ENCODE results near the gene WDR83. TPM values are rescaled to one million over a fixed set of nuclear protein-coding genes. Genes with fewer than 3 reads are reported as not detected.
"Not testable (repeated sequence)": the region's sequence is repeated elsewhere in the genome, so short reads cannot be mapped to it uniquely, and the experiment has no call there.

WDR83 gene, protein sequence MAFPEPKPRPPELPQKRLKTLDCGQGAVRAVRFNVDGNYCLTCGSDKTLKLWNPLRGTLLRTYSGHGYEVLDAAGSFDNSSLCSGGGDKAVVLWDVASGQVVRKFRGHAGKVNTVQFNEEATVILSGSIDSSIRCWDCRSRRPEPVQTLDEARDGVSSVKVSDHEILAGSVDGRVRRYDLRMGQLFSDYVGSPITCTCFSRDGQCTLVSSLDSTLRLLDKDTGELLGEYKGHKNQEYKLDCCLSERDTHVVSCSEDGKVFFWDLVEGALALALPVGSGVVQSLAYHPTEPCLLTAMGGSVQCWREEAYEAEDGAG
- total RNA-seq (2014; rRNA removed): 9.1 and 10.0 TPM in 2 replicates
- 11.3 TPM for polyA plus RNA-seq (2012)

DNA sequence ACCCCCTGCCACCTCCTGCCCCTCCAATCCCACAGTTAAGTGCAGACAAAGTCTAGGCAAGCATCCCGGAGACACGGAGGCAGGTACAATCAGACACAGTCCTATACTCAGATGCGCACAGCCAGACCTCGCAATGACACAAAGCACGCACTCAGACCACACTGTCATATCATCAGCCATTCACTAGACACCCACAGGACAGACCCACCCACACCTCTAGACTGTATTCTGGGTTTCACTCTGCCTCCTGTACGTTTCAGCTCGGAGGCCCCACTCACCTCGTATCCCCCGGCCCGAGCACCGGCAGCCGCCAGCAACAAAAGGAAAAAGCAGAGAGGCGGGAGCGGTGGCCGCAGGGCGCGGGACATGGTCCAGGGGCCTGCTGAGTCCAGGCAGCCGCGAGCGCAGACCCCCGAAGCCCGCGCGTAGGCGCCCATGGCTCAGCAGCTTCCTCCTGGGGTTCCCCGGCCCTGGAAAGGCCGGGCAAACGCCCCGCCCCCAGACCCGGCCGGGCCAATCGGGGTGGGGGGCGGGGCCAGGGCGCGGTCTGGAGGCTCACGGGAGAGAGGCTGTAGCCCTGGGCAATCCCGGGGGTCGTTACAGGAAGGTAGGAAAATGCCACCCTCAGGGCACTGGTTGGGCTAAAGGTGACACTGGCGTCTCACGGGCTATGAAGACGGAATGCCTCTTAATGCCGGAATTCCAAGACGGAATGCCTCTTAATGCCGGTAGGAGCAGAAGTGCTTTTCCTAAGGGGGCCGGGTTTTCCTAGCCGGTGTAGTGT lies at the start of gene WDR83, which contains the start of gene MAN2B1:
TSS of gene WDR83 (plus strand) at position 543 of the 784 bp plus-strand sequence. CDS start 2,984 bp downstream, outside the sequence.
TSS of gene MAN2B1 (minus strand) at position 478 of the 784 bp plus-strand sequence. CDS start at position 437, 41 bp downstream.
- peak; percentile 58 for DNase-seq (ENCODE audit: low read depth)

DNA sequence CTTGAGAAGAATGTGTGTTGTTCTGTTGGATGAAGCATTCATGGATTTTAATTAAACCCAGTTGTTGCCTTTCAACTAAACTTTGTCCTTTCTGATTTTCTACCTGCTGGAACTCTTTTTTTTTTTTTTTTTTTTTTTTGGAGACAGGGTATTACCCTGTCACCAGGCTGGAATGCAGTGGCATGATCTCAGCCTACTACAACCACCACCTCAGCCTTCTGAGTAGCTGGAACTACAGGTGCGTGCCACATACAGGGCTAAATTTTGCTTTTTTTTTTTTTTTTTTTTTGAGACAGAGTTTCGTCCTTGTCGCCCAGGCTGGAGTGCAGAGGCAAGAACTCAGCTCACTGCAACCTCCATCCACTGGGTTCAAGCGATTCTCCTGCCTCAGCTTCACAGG lies 49.0 kb upstream of the WDR83 start:
- DNase-seq (ENCODE audit: low read depth): no peak

DNA sequence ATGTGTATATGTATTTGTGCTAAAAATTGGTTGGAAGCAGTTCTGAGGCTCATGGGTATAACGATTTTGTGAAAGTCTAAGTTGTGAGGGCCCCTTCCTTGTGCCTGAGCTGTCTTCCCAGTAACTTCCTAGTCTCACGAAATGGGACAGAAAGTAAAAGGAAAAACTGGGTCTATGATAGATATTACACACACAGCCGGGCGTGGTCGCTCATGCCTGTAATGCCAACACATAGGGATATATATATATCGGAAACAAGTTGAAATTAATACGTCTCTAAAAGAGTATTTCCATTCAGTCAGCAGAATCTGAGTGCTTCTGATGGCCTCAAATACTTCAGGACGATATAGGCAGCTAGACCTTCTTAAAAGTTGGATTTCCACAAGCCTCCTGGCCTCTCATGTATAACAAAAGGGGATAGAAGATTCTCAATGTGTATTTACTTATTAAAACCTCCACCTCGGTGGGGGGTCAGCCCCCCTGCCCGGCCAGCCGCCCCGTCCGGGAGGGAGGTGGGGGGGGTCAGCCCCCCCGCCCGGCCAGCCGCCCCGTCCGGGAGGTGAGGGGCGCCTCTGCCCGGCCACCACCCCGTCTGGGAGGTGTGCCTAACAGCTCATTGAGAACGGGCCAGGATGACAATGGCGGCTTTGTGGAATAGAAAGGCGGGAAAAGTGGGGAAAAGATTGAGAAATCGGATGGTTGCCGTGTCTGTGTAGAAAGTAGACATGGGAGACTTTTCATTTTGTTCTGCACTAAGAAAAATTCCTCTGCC lies 45.2 kb upstream of the WDR83 start:
- DNase-seq (ENCODE audit: low read depth): not testable (repeated sequence)

DNA sequence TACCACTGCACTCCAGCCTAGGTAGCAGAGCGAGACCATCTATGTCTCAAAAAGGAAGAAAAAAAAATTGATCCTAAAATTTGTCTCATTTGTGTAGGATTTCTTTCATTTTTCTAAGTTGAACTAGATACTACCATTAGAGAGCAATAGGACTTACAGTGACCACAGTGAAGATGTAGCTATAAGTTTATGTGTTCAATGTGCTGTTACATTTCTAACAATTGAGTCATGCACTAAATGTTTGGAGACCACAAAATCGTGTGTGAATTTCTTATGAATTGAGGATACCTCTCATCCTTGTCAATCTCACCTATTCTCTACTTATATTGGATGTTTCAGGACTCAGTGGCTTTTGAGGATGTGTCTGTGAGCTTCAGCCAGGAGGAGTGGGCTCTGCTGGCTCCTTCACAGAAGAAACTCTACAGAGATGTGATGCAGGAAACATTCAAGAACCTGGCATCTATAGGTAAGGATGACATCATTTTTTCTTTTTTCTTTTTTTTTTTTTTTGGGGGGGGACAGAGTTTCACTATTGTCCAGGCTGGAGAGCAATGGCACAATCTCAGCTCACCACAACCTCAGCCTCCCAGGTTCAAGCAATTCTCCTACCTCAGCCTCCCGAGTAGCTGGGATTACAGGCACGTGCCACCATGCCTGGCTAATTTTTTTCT lies 43.1 kb upstream of the WDR83 start:
- no peak for DNase-seq (ENCODE audit: low read depth)

DNA sequence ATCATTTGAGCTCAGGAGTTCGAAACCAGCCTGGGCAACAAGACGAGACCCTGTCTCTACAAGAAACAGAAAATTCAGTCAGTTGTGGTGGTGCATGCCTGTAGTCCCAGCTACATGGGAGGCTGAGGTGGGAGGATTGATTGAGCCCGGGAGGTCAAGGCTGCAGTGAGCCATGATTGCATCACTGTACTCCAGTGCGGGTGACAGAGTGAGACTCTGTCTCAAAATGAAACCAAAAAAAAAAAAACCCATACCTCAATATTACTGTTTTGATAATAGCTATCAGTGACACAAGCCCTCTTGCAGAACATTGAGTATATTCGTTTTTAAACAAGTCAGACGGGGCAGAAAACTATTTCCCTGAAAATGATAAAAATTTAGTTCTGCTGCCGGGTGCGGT lies 39.6 kb upstream of the WDR83 start:
- no peak for DNase-seq (ENCODE audit: low read depth)

DNA sequence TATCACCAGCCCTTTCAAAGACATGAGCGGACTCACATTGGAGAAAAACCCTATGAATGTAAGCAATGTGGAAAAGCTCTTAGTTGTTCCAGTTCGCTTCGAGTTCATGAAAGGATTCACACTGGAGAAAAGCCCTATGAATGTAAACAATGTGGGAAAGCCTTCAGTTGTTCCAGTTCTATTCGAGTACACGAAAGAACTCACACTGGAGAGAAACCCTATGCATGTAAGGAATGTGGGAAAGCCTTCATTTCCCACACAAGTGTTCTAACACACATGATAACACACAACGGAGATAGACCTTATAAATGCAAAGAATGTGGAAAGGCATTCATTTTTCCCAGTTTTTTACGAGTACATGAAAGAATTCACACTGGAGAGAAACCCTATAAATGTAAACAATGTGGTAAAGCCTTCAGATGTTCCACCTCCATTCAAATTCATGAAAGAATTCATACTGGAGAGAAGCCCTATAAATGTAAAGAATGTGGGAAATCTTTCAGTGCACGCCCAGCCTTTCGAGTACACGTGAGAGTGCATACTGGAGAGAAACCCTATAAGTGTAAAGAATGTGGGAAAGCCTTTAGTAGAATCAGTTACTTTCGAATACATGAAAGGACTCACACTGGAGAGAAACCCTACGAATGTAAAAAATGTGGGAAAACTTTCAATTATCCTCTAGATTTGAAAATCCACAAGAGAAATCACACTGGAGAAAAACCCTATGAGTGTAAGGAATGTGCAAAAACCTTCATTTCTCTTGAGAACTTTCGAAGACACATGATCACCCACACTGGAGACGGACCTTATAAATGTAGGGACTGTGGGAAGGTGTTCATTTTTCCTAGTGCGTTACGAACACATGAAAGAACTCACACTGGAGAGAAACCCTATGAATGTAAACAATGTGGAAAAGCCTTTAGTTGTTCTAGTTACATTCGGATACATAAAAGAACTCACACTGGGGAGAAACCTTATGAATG lies 38.3 kb upstream of the WDR83 start:
- DNase-seq (ENCODE audit: low read depth): peak; percentile 32

DNA sequence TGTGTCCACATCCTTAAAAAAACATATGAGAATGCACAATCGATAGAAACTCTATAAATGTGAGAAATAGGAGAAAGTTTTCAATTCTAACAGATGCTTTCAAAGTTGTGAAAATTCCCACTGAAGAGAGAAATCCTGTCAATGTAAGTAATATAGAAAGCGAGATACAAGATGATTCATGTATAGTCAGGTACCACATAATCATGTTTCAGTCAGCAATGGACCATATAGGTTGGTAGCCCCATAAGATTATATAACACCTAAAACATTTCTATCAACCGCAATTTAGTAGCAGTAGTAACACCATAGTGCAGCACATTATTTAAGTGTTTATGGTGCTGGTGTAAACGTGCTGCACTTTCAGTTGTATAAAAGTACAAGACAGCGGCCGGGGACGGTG lies 37.4 kb upstream of the WDR83 start:
- DNase-seq (ENCODE audit: low read depth): no peak

DNA sequence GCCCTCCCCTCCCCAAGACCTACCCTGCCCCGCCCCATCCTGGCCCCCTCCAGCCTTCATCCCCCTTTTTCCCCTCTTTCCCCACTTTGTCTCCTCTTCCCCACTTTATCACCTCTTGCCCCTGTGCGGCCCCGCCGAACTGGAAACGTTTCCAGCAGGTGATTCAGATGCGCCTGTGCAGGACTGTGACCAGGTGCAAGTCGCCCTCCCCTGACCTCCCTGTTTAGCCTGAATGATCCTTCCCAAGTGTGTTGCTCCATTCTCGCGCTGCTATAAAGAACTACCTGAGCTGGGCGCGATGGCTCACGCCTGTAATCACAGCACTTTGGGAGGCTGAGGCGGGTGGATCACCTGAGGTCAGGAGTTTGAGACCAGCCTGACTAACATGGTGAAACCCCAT lies 30.0 kb upstream of the WDR83 start:
- DNase-seq (ENCODE audit: low read depth): no peak

DNA sequence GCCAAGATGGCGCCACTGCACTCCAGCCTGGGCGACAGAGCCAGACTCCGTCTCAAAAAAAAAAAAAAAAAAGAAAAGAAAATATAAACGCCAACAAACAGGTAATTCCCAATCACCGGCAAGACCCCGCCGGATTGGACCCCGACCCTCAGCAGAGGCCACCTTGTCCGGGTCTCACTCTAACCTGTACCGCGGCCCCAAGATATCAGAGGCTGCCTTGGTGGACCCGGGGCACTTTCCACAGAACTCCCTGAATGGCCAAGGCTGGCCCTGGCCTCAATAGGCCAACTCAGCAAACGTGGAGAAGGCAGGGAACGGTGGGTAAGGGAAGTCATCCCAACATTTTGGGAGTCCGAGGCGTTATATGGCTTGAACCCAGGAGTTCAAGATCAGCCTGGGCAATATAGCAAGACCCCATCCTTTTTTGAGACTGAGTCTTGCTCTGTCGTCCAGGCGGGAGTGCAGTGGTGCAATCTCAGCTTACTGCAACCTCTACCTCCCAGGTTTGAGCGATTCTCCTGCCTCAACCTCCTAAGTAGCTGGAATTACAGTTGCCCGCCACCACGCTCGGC lies 27.9 kb upstream of the WDR83 start:
- no peak for DNase-seq (ENCODE audit: low read depth)

DNA sequence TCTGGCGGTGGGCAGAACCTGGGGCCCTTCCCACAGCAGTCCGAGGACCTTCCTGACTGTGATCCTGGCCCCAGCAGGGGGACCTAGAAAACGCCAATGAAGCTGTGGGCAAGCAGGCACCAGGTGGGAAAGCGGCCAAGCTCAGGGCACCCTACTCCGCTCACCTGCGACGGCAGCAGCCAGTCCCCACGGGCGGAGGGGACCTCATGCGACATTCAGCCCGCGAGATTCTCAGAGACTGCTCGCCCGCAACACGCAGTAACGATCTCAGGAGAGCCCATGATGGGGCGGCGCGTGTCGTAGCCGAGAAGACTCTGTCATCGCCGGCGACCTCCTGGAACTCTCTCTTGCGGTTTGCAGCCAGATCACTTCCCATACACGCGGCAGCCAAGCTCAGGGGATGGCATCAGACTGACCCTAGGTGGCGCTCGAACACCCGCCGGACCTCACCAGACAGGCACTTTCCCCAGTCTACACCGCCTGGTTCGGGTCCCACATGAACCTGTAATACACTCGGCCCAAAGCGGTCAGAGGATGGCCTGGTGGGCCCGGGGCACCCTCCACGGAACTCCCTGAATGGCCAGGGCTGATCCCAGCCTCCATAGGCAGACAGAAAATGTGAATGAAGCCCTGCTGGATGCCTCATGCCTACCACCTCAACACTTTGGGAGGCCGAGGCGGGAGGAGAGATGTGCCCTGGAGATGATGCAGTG lies 26.6 kb upstream of the WDR83 start:
- DNase-seq (ENCODE audit: low read depth): peak; percentile 60

DNA sequence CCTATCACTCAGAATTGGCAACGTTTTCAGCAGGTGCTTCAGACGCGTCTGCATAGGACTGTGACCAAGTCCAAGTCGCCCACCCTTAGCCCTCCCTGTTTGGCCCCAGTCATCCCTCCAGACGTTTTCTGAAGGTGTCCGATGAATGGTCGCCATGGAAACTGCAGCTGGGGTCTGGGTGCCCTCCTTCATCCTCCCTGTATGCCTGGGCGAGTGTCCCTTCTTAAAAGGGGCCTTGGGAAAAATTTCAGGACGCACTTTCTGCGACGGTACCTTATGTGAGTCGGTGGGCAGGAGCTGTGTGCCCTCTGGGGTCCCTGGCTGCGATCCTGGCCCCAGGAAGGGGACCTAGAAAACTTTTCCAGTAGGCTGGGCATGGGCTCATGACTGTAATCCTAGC lies 25.2 kb upstream of the WDR83 start:
- no peak for DNase-seq (ENCODE audit: low read depth)

DNA sequence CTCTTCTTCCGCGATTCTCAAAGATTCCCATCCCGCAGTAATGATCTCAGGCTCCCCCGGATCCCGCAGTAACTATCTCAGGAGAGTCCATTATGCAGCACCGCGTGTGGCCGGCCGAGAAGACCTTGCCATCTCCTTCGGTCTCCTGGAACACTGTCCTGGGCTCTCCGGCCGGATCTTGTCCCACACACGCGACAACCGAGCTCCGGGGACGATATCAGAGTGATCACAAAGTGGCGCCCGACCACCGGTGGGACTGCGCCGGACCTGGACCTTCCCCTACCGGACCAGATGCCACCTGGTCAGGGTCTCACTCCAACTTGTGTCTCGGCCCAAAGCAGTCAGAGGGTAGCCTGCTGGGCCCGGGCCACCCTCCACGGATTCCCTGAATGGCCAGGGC lies 24.1 kb upstream of the WDR83 start:
- DNase-seq (ENCODE audit: low read depth): no peak

DNA sequence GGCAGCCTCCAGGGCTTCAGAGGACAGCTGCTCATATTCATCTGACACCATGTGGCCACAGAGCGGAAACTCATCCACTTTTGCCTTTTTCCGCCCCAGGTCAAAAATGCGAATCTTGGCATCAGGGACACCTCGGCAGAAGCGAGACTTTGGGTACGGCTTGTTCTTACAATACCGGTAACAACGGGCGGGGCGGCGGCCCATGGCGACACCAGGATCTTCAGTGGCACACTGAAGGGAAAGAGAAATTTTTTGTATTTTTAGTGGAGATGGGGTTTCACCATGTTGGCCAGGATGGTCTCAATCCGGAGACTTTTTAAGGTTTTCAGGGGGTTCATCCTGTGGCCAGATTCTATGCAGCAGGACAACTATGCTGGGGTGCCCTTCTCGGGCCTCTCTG lies 22.9 kb upstream of the WDR83 start:
- DNase-seq (ENCODE audit: low read depth): not testable (repeated sequence)

DNA sequence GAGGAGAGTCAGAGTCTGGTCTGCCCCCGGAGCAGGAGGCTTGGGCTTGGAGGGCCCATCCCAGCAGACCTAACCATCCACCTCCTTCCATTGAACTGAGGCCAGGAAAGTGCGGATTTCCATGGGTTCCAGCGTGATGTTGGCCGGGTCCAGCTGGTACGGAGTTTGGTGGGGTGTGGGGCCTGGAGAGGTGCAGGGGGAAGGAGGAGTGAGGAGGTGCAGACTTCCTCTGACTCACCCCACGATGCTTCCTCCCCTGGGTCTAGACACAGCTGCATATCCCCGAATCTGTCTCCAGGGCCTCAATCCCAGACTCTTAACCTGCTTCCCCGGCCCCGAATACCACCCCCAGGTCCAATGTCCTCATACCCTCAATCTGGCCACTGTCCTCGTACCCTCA lies 20.1 kb upstream of the WDR83 start:
- no peak for DNase-seq (ENCODE audit: low read depth)

DNA sequence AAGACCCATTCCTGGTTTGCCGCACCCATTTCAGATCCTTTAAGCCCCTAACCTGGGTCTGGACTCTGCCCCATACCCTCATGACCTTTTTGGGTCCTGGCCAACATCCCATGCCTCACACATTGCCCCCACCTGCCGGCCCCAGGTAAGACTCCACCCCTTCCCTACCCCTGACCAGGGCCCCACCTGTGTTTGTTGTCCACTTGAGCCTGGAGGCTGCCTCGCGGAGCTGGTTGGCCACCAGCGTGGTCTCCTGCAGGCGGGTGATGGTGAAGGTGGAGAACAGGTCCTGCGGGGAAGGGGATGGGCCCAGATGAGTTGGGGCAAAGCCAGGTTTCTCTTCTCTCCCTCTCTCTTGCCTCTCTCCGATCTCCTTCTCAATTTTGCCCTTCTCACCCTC lies 19.6 kb upstream of the WDR83 start:
- DNase-seq (ENCODE audit: low read depth): no peak

DNA sequence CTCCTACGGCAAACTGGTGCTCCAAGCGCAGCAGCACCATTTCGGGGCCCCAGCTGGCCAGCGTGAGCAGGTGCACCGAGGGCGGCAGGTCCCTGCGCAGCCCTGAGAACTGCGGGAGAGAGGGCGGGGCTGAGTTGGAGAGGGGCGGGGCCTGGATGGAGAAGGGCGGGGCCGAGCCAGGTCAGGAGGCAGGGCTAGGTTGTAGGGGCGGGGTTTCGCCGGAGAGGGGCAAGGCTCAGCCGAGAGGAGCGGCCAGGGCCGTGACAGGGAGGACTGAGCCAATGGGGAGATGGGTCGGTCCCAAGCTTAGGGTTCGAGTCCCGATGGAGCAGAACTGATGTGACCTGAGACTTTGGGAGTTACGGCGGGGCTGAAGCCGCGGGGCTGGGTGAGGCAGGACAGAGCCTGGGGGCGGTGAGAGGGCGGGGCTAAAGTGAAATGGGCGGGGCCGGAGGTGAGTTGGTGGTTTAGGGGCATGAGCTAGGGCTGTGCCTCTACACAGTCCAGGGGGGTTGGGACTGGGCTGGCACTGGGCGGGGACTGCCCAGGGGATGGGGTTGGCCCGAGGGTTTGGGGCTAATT lies 19.0 kb upstream of the WDR83 start:
- DNase-seq (ENCODE audit: low read depth): no peak

DNA sequence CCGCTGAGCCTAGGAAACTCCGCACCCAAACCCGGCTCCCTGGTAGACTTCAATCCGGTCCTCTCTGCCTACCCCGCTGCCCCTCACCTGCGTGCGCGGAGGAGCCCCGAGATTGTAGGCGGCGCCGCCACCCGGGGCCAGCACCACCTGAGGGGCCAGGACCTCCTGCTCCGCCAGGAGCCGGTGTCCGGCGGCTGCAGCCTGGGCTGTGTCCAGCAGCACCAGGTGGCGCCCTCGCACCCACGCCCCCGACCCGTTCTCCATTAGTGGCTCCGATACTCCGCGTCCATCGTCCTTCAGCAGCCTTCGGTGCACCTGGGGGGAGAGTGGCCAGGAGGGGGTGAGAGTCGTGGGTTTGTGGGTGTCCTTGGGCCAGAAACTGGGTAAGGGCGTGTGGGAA lies 18.5 kb upstream of the WDR83 start:
- no peak for DNase-seq (ENCODE audit: low read depth)

DNA sequence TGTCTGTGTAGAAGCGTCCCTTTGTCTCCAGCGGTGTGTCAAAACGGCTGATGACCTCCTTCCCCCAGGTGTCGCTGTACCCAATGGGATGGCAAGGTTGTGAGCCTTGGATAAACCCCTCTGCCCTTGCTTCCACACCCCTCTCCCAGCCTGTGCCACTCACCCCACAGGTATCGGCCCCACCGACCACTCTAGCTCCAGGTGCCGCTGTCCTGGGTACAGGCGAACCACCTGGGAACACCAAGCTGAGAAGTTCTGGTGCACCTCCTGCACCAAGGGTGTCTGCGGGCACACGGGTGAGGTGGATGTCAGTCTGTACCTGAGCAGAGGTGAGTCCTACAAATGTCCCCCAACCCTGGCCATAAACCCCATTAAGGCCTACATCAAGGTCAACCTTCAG lies 16.7 kb upstream of the WDR83 start:
- no peak for DNase-seq (ENCODE audit: low read depth)

DNA sequence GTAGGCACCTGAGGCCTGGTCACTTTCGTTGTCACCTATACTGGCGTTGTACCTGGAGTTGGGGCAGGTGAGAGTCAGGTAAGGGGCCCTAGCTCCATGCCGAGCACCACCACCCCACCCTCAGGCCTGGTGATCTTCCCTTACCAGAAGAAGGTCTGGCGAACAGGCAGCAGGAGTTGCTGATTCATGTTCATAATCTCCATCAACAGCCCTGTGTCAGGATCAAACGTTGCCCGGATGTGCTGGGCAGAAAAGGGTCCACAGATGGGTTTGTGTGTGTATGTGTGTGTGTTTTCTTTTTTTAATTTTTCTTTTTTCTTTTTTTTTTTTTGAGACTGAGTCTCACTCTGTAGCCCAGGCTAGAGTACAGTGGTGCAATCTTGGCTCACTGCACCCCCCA lies 14.4 kb upstream of the WDR83 start:
- no peak for DNase-seq (ENCODE audit: low read depth)

All from LHCN-M2 (cell line).